Loucy (cell line): ENCODE results near the gene NET1.

ENCODE experiments used
- CTCF ChIP-seq: fragments of 200-600 bp; sonication (generic); conservative IDR thresholded peaks from 2 replicates; pipeline ENCODE4 v1.5.1; 2014; ENCODE audit warnings: mild to moderate bottlenecking, antibody characterized with exemption, low read length
- EZH2phosphoT487 ChIP-seq: fragments of 200-600 bp; IDR thresholded peaks from 2 replicates; pipeline ENCODE4 v1.6.1; 2018; ENCODE audit warnings: antibody characterized with exemption, mild to moderate bottlenecking, moderate library complexity, borderline replicate concordance

- no peak for TF ChIP-seq CTCF
- TF ChIP-seq EZH2phosphoT487, result no peak
Observed at GRCh38 chr10:5491477-5491876, 79.1 kb downstream of the NET1 start.
